Activated T-helper 1 cell treated with anti-CD3 and anti-CD28 coated beads, Interleukin-2, amount 50 U/mL, for 16 hours (primary cell): ENCODE results near the gene NKX6-2.

ENCODE experiments used
- DNase-seq, 2 donors: peaks; one replicate each; pipeline ENCODE4 v3.0.0-alpha.2; 2020; ENCODE audit warnings: low read depth in 1 of 2, low spot score in 1 of 2

NKX6-2 gene

DNA sequence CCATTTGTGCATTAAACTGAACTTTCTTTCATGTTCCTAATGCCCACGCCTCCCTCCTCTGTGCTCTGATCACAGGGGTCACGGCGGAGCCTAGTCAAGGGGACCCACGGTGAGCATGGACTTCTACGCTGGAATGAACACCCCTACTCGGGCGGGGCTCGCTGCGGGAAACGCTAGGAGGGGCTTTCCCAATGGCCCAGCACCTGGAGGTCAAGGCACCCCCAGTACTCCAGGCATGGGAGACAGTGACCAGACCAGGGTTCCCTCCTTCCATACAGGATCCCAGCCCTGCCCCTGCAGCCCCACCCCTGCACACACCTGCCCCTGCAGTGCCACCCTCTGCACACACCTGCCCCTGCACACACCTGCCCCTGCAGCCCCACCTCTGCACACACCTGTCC lies 27.1 kb upstream of the NKX6-2 start:
- no peak for DNase-seq

DNA sequence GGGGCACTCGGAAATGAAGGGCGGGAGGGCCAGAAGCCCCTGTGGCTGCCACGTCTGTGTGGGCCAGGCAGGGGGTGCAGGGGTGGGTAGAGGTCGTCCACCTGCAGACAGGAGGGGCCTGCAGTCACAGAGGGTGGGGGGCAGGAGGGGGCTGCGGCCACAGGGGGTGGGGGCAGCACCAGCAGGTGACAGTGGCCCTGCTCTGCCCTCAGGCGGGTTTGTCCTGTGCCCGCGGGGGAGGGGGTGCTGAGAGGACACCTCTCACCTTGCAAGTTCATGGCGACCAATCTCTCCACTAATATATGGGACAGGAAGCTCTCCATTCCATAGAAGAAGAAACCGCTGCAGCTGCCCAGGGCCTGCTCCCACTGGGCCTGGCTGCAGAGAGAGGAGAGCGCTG lies 26.6 kb upstream of the NKX6-2 start:
- no peak for DNase-seq

DNA sequence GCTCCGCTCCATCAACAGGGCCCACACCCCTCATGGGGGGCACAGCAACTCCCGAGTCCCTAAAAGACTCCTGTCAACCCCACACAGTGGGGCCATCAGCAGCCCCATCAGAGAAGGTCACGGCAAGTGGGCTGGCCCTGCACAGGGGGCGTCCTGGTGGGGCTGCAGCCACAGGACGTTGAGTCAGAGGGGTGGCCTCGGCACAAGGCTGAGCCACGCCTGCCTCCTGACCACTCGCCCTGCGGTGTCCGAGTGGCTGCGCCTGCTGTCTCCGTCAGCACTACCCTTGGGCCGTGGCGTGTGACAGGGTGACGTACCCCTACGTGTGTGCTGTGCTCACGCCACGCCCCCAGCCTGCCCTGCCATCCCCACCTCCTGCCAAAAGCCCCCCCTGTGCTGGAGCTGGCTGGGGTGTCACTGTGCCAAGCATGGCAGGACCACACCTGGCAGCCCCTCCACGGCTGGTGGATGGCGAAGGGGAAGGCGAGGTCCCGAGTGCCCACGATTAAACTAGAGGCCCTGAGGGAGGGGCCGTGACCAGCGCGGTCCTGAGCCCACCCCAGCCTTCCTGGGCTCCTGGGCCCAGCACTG lies 26.0 kb upstream of the NKX6-2 start:
- DNase-seq, result no peak

DNA sequence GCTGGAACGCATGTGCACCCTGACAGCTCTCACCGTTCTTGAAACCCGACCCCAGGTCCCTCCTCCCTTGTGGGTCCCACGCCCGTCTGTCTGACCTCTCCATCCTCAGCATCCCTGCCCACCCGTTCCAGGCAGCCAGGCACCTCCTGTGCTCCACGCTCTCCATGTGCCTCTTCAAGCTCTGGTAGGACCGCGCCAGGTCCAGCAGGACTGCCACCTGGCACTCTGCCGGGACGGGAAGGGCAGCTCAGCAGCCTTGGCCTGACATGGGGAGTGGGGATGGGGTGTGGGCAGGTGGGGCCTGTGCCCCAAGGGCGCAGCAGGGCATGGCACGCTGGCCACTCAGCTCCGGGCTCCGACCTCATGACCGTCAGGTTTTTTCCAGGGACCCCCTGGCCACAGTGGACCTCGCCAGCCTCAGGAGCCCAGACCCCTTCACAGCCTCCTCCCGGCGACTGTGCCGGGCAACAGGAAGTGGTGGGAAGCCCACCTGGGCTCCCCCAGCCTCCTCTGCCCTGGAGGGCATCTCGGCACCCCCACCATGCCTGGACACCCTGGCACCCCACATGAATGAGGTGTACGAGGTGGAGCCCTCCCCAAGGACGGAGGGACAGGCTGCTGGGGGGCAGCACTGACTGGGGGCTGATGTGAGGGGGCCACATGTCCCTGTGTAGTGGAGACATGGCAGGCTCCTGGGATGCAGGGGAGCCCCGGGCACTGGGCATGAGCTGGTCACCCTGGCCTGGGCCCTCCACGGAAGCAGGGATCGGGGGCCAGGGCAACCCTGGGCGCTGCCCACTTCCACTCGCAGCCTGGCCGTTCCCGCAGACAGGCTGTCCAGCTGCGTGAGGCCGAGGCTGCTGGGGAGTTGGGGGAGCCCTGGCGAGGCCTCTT lies 25.1 kb upstream of the NKX6-2 start:
- no peak for DNase-seq

DNA sequence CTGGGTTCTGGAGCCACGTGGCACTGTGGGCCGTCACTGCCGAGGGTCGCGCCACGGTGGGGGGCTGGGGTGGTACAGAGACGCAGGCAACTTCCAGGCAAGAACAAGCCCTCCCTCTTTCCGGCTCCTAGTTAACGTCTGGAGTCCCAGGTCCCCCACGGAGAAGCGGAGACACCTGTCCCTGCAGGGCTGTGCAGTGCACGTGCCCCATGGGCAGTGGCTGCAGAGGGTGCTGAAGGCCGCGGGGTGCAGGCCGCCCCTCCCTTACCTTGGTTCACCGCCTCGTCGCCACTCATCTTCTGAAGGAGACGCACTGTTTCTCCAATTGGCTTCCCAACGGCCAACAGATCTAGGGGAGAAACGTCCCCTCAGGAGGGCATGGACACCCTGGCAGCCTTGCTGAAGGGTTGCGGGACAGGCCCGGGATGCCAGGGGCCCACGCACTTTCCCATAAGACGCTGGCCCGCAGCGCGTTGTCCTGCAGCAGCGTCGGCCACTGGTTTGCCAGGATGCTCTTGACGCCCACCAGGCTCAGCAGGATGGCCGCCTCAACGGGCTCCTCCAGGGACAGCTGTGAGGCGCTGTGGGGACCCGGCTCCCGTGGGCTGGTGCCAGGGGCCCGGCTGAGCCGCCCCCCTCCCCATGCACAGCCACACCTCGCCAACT lies 24.3 kb upstream of the NKX6-2 start:
- no peak for DNase-seq

DNA sequence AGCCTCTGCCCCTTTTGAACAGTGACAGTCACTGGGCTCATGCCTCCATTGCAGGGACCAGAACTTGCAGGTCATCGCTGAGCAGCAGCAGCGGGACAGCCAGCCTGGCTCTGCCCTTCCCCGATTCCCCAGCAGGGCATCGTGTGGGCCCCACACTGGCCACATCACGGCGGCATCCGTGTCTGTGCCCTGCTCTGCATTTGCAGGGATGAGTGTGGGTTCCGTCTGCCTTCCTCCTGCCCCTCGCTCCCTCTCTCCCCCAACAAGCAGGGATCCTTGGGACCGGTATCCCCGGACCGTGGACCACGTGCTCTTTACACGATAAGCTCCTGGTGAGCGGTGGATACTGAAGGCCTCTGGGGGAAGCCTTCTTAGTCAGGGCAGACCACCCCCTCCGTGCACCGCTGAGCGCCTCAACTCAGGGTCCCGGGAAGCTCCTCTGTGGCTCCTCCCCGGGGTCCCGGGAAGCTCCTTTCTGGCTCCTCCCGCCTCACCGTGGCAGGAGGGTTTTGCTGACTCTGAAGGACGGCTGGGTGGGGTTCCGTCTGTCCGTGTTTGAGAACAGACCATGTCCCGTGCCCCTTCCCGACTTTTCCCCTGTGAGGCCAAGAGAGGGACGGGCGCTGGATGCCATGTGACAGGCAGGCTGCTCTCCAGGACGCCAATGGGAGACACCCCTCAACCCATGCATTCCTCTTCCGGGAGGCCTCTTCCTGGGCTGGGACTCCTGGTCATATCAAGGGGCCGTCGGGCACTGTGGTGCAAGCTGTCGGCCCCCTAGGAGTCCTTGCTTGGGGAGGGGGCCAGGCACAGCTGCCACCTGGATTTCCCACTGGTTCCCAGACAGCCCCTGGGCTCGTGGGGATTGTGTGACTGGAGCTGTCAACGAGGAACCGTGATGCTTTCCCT lies 23.5 kb upstream of the NKX6-2 start:
- DNase-seq, result no peak

DNA sequence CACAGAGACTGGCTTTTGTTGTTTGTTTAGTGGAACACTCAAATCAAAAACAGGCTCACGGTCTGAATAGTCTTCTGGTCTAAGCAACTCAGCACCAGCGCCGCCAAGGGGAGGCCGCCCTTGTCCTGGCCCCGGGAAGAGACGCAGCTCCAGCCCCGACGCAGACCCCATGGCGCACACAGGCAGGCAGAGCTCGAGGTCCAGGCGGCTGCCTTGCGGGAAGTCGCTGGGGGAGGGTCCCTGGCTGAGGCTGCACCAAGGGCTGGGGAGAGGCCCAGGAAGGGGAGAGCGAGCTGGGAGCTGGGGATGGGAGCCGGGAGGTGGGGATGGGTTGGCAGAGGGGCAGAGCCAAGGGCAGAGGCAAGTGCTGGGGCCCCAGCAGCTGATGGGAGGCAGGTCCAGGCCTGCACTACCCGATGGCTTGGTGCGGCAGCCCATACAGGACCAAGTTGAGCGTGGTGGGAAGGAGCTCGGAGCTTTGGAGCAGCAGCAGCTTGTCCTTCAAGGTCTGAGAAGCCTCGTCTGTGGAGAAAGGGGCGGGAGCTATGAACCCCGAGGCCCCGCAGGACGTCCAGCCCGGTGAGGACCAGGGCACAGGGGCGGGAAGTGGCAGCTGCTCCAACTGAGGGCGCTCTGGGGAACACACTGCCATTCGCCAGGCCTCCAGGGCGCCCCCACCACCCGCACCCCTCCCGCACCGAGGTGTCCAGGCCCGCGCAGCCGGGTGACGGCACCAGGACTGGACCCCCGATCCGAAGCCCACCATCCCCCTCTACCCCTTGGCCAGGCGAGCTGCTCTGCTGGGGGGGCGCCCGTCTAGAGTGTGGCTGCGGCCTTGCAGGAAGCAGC lies 22.7 kb upstream of the NKX6-2 start:
- DNase-seq, result no peak

DNA sequence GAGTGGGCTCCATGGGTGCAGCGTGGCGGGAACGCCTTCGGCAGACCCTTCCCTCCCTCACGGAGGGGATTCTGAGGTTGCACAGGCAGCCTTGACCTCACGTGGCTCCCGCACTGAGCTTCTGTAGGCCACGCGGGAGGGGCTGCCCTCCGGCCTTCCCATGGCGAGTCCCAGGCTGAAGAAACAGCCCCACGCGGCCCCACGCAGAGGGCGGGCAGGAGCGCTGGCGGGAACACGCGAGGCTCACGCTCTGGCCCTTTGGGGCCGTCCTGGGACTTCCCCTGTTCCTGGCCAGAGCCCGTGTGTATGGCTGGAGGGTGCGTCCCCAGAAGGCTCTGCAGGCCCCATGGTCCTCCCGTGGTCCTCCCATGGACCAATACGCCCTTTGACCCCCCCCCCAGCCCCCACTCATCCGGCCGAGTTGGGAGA lies 21.7 kb upstream of the NKX6-2 start:
- no peak for DNase-seq

DNA sequence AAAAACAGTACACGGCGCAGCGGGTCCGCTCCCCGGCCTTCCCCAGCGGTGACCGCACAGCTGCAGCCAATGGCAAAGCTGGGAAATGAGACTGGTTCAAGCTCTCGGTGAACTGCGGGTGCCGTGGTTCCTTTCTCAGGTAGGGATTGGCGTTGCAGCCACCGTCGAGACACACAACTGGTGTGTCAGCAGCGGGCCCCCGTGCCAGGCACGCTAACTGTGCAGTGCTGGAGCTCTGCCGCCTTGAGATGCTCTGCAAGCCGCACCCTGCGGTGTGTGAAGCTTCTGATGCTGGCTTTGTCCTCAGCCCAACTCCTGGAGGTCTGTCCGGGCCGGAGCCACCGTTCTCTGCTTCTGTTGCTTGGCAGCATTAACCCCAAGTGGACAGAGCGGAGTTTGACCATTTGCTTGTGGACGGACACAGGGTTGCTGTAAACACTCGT lies 20.6 kb upstream of the NKX6-2 start:
- DNase-seq, result no peak

DNA sequence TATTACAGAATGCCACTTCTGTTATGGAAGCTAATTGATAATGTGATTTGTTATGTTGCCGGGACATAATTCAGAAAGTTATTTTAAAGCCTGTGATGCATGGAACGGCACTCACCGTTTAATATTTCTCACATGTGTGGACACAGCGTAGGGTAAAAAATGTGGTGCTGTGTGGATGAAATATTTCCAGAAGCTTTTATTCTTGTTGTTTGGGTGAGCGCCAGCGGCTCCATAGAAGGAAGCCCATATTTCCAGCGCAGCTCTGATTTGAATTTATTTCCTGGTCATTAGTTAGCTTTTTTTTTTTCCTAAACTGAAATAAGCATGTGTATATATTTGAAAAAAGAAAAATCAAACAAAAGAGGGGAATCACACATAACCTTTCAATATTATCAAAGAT lies 20.2 kb upstream of the NKX6-2 start:
- no peak for DNase-seq

DNA sequence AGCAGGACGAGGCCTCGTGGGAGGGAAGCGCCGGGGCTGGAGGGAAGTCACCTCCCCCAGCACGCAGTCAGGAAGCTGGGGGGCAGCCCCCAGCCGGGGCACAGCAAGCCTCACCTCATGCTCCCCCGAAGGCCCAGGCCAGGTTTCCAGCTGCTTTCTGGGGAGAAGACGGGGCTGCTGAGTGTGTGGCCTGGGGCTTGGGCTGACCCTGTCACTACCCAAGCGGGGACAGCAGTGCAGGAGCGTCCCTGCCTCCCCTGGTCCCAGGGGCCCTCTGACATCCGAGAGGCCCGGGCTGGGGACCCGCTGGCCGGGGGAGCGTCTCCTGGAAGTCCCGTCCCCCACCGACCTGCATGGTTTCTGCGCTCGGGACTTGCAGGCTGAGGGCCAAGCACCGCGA lies 19.7 kb upstream of the NKX6-2 start:
- DNase-seq, result no peak

DNA sequence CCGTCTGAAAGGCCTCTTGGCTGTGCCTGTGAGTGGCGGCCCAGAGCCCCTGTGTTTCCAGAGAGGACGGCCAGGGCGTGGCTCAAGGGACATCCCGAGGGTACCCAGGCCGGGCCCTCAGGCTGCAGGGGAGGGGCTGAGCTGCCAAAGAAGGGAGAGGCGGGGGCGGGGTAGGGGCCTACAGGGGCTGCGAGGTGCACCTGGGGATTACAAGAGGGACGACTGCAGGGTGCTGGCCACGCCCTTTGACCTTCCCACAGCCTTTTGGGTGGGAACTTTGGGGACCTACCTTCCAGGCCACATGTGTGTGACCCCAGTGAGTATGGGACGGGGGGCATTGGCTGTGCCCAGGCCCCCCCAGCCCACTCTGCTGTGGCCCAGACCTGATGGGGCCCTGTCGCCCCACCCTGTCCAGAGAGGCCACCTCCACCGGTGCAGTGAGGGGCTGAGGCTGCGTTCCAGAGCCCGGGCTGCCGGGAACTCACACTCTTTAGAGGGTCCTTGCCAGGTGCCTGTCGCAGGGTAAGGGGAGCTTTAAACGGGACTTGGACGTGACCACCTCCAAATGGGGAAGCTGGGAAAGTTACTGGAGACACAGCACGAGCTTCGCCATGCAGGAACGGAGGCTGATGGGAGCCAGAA lies 19.0 kb upstream of the NKX6-2 start:
- DNase-seq, result no peak

DNA sequence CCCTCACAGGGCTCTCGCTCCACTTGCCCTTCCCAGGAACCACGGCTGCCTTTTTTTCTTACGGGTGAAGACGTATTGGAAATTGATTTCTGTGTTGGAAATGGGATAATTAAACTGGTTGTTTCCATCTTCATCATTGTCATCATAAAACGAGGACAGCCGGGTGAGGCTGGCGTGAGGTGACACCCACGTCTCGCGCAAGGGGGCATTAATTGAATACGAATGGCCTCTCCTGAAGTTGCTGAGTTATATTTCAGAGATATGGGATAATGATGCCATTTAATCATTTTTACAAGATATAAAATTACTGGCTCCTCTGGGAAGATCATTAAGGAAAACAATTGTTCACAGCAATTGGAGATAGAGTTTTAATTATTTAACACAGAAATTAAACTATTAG lies 18.3 kb upstream of the NKX6-2 start:
- no peak for DNase-seq

DNA sequence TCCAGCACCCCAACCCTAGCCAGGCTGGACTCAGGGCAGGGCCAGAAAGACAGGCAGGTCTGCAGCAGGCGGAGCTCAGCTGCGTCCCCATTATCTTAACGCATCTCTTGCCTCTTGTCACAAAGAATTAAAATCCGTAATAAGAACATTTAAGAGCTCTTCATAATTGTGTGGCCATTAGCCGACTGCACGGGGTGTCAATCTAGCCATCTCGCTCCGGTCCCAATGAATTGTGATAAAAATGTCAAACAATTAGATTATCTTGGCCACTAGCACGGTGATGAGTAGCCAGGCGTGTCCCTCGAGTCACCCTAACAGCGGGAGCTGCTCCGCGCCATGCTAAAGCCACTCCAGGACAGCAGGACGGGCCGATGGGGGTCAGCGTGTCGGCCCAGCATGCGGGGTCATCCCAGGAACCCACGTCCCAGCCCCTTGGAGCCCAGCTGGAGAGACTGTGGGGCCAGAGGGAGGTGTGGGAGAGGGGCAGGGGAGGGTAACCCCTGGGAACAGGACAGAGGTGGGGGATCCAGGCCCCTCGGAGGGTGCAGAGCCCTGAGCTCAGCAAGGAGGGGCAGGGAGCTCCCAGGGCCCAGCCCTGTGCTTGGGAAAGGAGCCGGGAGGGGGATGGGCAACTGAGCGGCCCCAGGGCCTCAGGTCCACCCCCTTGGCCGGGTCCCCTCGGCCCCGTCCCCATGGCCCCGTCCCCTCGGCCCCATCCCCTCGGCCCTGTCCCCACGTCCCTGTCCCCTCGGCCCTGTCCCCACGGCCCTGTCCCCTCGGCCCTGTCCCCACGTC lies 17.7 kb upstream of the NKX6-2 start:
- no peak for DNase-seq

DNA sequence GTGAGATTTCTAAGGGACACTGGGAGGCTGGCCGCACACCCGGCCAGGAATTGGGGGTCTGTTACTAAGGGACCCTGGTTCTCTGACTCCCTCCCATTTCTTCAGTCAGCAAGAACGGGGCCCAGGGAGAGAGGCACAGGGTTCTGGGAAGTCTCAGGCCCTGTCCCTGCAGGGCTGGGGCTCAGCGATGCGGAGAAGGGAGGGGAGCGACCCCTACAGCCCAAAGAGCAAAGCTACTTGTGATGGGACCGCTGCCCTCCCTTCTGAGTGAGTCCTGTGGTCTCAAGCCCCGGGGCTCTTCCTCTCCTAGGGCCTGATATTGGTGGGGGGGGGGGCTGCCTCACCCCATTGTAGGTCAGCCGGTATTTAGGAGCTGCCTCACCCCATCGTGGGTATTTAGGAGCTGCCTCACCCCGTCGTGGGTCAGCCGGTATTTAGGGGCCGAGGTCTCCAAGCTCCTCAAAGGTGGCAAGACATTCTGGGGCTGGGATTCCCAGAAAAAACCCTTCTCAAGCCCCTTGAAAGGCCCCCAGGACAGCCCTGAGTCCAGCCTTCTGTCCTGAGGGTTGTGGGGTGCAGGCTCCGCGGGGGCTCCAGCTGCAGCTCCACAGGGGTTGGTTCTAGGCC lies 16.9 kb upstream of the NKX6-2 start:
- no peak for DNase-seq

DNA sequence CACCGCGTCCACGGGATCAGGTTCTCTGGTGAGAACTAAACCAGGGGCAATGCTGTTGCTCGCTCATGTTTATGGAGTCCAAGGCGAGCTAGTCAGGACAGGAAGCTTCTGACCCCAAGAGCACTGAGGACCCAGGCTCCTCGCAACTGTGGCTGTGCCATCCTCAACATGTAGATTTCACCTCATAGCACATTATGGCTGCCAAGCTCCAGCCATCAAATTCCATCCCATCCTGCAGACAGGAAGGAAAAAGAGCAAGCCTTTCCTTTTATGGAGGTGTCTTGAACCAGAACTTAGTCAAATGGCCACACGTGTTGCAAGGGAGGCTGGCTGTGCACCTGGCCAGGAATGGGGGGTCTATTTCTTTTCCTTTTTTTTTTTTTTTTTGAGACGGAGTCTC lies 16.1 kb upstream of the NKX6-2 start:
- DNase-seq, result no peak

DNA sequence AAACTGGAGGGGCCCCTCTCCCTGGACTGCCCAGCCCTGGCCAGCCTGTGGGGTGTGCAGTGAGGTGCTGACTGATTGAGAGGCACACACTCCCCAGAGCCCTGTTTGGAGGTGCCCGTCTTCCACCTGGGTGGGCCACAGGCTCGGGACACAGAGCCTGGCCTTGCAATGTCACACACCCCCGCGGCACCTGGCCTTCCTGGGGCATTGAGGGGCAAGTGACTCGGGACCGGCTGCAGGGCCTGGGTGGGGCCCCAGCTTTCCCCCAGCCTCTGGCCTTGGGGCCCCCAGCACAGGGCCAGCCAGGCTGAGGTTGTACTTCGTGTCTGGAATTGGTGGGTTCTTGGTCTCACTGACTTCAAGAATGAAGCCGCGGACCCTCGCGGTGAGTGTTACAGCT lies 13.9 kb upstream of the NKX6-2 start:
- no peak for DNase-seq

DNA sequence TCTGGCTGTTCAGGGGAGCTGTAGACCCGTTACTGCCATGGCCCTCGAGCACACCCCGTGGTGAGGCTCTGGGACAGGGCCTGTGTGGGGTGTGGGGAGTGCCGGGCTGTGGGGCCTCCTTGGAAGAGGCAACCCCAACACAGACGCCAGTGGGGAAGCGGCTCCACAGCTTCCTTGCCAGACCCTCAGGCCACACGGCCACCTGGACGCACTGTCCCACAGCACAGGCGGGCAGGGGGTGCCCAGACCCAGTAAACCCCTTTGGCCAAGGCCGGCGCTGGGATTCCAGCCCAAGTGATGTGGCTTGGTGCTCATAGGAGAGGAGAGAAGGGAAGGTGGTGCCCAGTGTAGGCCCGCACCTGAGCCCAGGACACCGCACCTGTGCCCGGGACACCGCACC lies 12.9 kb upstream of the NKX6-2 start:
- DNase-seq, result no peak

DNA sequence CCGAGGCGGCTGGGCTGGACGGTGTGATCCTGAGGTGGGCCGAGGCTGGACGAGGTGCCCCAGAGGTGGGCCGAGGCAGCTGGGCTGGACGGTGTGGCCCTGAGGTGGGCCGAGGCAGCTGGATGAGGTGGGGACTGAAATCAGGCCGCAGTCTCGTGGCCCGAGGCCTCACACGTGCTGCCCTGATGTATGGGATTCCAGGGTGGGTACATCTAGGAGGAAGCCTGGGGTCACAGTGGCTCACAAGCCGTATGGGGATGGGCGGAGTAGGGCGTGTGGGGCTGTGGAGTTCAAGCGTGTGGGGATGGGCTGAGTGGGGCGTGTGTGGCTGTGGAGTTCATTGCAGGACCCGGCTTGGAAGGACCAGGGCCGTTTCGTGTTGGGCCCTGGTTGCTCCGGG lies 12.5 kb upstream of the NKX6-2 start:
- DNase-seq, result no peak
